G401 (cell line): ENCODE data around the gene PIM2. TPM values are rescaled to one million over a fixed set of nuclear protein-coding genes. Genes with fewer than 3 reads are reported as not detected.
"Not testable (repeated sequence)": the region's sequence is repeated elsewhere in the genome, so short reads cannot be mapped to it uniquely, and the experiment has no call there.

Experiments used
- DNase-seq: peaks from one replicate; pipeline ENCODE4 v3.0.0-alpha.2; 2015; ENCODE audit warnings: low spot score
- in situ Hi-C: cut with HindIII; loops from 2 replicates; pipeline ENCODE4 v1.10.0; 2016; ENCODE audit warnings: low sequenced_read_pairs, mixed read lengths
- total RNA-seq: library from RNA; depleted of rRNA; stranded (reverse); fragments of >200 nt; shearing (Covaris generic); gene quantifications from 2 replicates; pipeline ENCODE4 v1.2.3, GENCODE V29; 2014; rRNA removed

Gene PIM2
- total RNA-seq, 1 experiment from 2014 or later, result 20.6 TPM

DNA sequence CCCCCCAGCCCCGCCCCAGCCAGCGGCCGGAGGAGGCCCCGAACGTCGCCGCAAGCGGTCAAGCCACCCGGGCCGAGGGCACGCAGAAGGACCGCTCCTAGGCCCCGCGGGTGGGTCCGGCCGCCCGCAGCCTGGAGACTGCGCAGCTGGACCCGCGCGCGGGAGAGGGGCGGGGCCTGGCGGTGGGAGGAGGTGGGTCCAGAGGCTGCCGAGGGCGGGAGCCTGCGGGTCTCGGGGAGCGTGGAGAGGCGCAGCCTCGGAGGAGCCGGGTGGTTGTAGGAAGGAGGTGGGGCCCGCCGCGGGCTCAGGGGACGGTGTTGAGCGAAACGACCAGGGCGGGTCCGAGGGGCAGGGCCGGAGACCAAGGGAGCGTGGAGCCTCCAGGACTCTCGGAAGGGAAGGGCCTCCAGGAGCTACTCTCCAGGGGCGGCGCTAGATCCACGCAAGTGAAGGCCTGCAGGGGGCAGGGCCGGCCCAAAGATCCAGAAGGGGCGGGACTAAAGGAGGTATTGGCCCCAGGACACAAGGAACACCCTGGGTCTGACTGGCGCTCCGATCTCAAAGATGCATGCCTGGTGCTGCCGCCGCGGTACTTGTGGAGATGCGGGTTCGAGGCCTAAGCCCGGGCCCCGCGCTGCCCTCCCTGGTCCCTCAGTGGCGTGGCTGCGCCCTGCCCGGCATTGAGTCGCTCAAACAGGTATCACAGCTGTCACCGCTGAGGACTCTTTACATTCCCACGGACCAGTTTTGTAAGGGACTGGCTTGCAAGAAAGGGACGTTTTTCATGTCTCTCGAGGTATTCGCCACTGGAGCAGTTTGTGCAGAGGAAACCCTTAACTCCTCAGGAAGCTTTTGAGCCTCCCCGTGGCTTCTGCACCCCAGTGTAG is 27.2 kb downstream of the PIM2 start:
- peak; percentile 87 for DNase-seq
- in situ Hi-C loops, result no loop called here

DNA sequence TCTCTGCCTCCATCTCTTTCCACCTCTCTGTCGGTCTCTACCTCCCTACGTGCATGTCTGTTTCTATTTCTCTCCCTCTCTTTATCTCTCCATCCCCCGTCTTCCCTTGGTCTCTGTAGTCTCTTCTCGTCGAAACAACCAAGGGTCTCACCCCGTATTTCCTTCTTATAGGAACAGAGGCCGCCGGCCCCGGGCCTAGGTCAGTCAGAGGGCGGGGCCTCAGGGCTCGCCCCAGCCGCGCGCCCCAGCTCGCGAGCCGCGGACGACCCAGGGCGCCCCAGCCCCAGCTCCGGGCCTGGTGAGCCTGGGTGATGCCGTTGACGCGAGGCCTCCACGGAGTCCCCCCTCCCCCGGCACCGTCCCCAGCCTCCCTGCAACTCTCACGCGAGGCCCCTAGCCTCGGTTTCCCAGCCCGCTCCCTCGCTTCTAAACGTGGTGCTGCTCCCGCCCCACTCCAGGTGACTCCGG is 27.9 kb downstream of the PIM2 start:
- in situ Hi-C loops, result no loop called here
- peak; percentile 39 for DNase-seq

DNA sequence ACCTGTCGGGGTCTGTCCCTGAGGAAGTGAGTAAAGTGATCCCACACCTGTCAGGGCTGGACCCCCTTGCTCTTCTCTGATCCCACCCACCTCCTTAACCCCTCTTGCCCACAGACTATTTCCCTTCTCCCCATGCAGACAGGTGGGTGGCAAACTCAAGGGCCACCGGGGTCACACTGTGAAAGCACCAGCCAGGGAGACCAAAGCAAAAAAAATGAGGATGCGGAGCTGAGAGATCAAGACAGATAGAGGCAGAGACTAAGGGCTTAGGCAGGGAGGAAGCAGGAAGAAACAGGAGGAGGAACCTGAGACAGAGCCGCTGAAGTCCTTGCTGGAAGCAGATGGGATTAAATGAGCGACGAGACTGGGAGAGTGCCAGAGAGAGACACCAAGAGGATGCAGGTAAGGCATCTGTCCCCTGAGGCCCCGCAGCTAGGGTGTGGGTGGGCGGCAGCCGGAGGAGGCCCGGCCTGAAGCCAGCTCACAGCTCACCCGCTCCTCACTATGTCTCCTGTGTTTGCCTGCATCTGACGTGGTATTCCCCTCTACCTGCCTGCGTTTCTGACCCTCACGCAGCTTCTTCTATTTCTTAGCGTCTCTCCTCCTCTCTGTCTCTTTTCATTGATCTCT is 28.4 kb downstream of the PIM2 start:
- in situ Hi-C loops, result no loop called here
- peak; percentile 41 for DNase-seq

DNA sequence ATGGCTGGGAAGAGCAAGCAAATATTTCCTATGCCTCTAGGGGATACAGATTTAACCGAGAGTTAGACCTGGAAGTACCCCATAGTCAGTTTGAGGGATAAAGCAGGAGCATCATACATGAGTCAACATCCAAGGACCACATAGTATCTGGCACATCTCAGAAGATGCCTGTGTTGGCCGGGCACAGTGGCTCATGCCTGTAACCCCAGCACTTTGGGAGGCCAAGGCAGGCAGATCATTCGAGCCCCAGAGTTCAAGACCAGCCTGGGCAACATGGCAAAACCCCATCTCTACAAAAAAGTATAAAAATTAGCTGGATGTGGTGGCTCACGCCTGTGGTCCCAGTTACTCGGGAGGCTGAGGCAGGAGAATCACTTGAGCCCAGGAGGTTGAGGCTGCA is 32.2 kb downstream of the PIM2 start:
- DNase-seq, in situ Hi-C loops: not testable (repeated sequence)

DNA sequence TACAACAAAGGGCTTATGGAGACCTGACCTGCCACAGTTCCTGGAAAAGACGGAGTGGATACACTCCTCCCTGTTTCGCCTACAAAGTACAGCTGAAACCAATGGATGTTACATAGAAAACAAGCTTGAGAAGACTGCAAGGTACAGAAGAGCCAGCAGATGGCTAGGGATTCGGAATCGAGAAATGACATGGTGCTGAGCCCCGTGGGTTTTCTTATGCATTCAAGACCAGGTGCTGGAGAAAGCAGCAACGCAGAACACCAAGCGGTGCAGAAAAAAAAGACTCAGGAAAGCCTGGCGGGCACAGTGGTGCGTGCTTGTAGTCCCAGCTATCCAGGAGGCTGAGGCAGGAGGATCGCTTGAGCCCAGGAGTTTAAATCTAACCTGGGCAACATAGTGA is 35.1 kb downstream of the PIM2 start:
- in situ Hi-C loops, result no loop called here
- no peak for DNase-seq

DNA sequence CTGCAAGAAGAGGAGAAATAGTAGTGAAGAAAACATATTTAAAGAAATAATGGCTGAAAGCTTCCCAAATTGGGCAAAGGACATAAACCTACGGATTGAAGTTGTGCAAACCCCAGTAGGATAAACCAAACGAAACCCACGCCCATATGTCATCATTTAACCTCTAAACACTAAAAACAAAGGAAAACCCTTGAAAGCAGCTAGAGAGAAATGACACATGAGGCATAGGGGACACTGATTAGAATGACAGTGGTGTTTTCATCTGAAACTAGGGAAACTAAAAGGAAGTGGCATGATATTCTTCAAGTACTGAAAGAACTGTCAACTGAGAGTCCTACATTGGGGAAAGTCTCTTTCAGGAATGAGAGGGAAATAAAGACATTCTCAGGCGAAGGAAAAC is 41.9 kb downstream of the PIM2 start:
- DNase-seq, in situ Hi-C loops: not testable (repeated sequence)

DNA sequence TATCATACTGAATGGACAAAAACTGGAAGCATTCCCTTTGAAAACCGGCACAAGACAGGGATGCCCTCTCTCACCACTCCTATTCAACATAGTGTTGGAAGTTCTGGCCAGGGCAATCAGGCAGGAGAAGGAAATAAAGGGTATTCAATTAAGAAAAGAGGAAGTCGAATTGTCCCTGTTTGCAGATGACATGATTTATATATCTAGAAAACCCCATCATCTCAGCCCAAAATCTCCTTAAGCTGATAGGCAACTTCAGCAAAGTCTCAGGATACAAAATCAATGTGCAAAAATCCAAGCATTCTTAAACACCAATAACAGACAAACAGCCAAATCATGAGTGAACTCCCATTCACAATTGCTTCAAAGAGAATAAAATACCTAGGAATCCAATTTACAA is 46.8 kb downstream of the PIM2 start:
- in situ Hi-C loops, DNase-seq: not testable (repeated sequence)

DNA sequence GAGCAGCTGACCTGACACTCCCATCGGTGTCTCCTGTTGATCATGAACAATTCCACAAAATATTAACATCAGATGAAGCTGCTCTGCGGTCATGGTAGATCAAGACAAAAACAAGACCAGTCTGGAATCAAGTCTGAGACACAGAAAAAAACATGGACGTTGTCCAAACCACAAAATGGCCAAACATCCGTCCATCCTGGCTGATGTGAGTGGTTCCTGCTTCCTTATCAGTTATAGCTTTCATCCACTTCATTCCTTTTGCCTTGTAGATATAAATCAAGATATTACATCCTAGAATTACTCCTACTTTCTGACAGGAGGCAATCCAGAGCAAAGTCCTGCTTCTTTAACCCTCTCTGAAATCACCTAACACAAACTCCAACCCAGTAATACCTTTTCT is 54.6 kb downstream of the PIM2 start:
- in situ Hi-C loops, result no loop called here
- DNase-seq, result no peak

Other genes starting within 250 kb of the PIM2 start
- not detected in 2 replicates for gene WAS, start 235.2 kb downstream of the PIM2 start, total RNA-seq
- gene SUV39H1, start 222.3 kb downstream of the PIM2 start, total RNA-seq, result 9.5 and 13.3 TPM in 2 replicates
- gene GLOD5, start 157.3 kb downstream of the PIM2 start, total RNA-seq, result not detected in 2 replicates
- gene GATA1, start 132.4 kb downstream of the PIM2 start, total RNA-seq, result not detected in 2 replicates
- 67.8 and 118 TPM in 2 replicates for gene HDAC6, start 117.0 kb downstream of the PIM2 start, total RNA-seq
- 9.6 TPM in 1 of 2 replicates, not detected in the other for gene ERAS, start 92.5 kb downstream of the PIM2 start, total RNA-seq
- gene PCSK1N, start 83.4 kb downstream of the PIM2 start, total RNA-seq, result 3.5 TPM in 1 of 2 replicates, not detected in the other
- 115 and 138 TPM in 2 replicates for gene TIMM17B, start 21.3 kb downstream of the PIM2 start, total RNA-seq
- 96.1 and 119 TPM in 2 replicates for gene PQBP1, start 21.1 kb downstream of the PIM2 start, total RNA-seq
- gene SLC35A2, start 7.4 kb downstream of the PIM2 start, total RNA-seq, result 10.1 and 15.7 TPM in 2 replicates
- gene OTUD5, start 38.6 kb upstream of the PIM2 start, total RNA-seq, result 70.5 and 75.2 TPM in 2 replicates
- 0.37 and 0.44 TPM in 2 replicates for gene KCND1, start 52.8 kb upstream of the PIM2 start, total RNA-seq
- gene GRIPAP1, start 83.2 kb upstream of the PIM2 start, total RNA-seq, result 19.1 and 22.9 TPM in 2 replicates
- gene TFE3, start 124.3 kb upstream of the PIM2 start, total RNA-seq, result 27.3 and 50.0 TPM in 2 replicates
- 0.12 and 0.98 TPM in 2 replicates for gene CCDC120, start 140.0 kb upstream of the PIM2 start, total RNA-seq
- gene PRAF2, start 155.0 kb upstream of the PIM2 start, total RNA-seq, result 4.6 and 10.8 TPM in 2 replicates
- 18.6 and 36.0 TPM in 2 replicates for gene WDR45, start 160.9 kb upstream of the PIM2 start, total RNA-seq
- 27.2 and 28.2 TPM in 2 replicates for gene GPKOW, start 204.7 kb upstream of the PIM2 start, total RNA-seq
- gene MAGIX, start 243.7 kb upstream of the PIM2 start, total RNA-seq, result 2.7 and 14.2 TPM in 2 replicates